A549 (cell line): ENCODE data around the gene SUGCT.

Source experiments
- ESRRA ChIP-seq: fragments of 150-350 bp; IDR thresholded peaks from 2 replicates; pipeline ENCODE4 v1.6.1; 2014; ENCODE audit warnings: mild to moderate bottlenecking, low read length, borderline replicate concordance
- MYC ChIP-seq: IDR thresholded peaks from 2 replicates; pipeline ENCODE4 v1.6.1; 2012; ENCODE audit warnings: mild to moderate bottlenecking, inconsistent platforms, low read length, improper control_type of control experiment, borderline replicate concordance
- RAD21 ChIP-seq, 2 experiments: fragments of >200 bp in 1 of 2; sonication (Bioruptor Twin) in 1 of 2; formaldehyde crosslinking in 1 of 2; IDR thresholded peaks in 1 of 2; conservative IDR thresholded peaks in 1 of 2; 2 replicates in 1 of 2; 3 replicates in 1 of 2; pipeline ENCODE4 v1.6.1; 2012 to 2018; ENCODE audit warnings: inconsistent platforms in 1 of 2
- TF ChIP-seq, protein P1 (sequence below): fragments of >200 bp; sonication (Bioruptor Twin); formaldehyde crosslinking; IDR thresholded peaks from 3 replicates; pipeline ENCODE4 v1.5.1; 2016

GRCh38 chr7:40230101-40230500 lies 95.3 kb downstream of the SUGCT start:
- TF ChIP-seq ESRRA (no peak), MYC (no peak), RAD21 (conservative IDR thresholded peaks at IDR 0.05 in 1 of 2, IDR thresholded peaks at IDR 0.05 in 1 of 2) (no peak)
- TF ChIP-seq, protein P1, sequence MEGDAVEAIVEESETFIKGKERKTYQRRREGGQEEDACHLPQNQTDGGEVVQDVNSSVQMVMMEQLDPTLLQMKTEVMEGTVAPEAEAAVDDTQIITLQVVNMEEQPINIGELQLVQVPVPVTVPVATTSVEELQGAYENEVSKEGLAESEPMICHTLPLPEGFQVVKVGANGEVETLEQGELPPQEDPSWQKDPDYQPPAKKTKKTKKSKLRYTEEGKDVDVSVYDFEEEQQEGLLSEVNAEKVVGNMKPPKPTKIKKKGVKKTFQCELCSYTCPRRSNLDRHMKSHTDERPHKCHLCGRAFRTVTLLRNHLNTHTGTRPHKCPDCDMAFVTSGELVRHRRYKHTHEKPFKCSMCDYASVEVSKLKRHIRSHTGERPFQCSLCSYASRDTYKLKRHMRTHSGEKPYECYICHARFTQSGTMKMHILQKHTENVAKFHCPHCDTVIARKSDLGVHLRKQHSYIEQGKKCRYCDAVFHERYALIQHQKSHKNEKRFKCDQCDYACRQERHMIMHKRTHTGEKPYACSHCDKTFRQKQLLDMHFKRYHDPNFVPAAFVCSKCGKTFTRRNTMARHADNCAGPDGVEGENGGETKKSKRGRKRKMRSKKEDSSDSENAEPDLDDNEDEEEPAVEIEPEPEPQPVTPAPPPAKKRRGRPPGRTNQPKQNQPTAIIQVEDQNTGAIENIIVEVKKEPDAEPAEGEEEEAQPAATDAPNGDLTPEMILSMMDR: no peak
